B cell (primary cell): ENCODE measurements around the gene CXCL12. TPM values are rescaled to one million over a fixed set of nuclear protein-coding genes. Genes with fewer than 3 reads are reported as not detected.

Experiments
- ATAC-seq: fragments of 200-7000 bp; cut with Tn5 transposase; one replicate; pipeline ENCODE4 v1.10.0; 2021; ENCODE audit warnings: low read depth, mild to moderate bottlenecking, moderate number of reproducible peaks, moderate library complexity
- CTCF ChIA-PET: fragments of 350-600 bp; sonication (Branson Sonifier 250); formaldehyde crosslinking; loops from one replicate; lab custom pipeline; 2021; ENCODE audit warnings: antibody characterized with exemption, inconsistent platforms; lab: Charles Lee
- POLR2A ChIA-PET: fragments of 350-600 bp; sonication (Branson Sonifier 250); formaldehyde crosslinking; loops from one replicate; lab custom pipeline; 2021; ENCODE audit warnings: antibody characterized with exemption; lab: Charles Lee
- DNase-seq: peaks from one replicate; pipeline ENCODE4 v3.0.0; 2013
- H2AFZ ChIP-seq: 2 replicates; pipeline ENCODE4 v1.6.1; 2012; ENCODE audit warnings: mild to moderate bottlenecking, low read depth, low read length; ENCODE audit not compliant: insufficient read depth, poor library complexity, severe bottlenecking
- H3K27ac ChIP-seq, 2 donors: 1 replicate in 1 of 2; 2 replicates in 1 of 2; pipeline ENCODE4 v1.5.1; 2012 to 2013; ENCODE audit warnings: low read length in 2 of 2, mild to moderate bottlenecking in 2 of 2, moderate library complexity in 1 of 2
- H3K27me3 ChIP-seq, 4 experiments: fragments of 200-600 bp in 1 of 4; sonication (generic) in 1 of 4; replicated peaks in 1 of 4; 1 replicate in 2 of 4; 2 replicates in 2 of 4; pipeline versions ENCODE4 v1.6.1 to v1.7.0; 2013 to 2016; ENCODE audit warnings: low read length in 3 of 4, mild to moderate bottlenecking in 2 of 4, mixed read lengths in 1 of 4, moderate library complexity in 1 of 4; ENCODE audit not compliant: insufficient read depth in 4 of 4, control insufficient read depth in 3 of 4; ENCODE audit errors: control extremely low read depth in 1 of 4
- H3K36me3 ChIP-seq, 2 experiments: replicated peaks in 1 of 2; 1 replicate in 1 of 2; 2 replicates in 1 of 2; pipeline versions ENCODE4 v1.6.1 to v1.7.1; 2013; ENCODE audit warnings: low read length in 1 of 2; ENCODE audit not compliant: insufficient read depth in 2 of 2, control insufficient read depth in 1 of 2; ENCODE audit errors: control extremely low read depth in 1 of 2, extremely low read depth in 1 of 2
- H3K4me1 ChIP-seq, 2 donors: fragments of 200-600 bp in 1 of 2; sonication (generic) in 1 of 2; 1 replicate in 1 of 2; 2 replicates in 1 of 2; pipeline versions ENCODE4 v1.5.1 to v1.6.1; 2013 to 2017; ENCODE audit warnings: low read length in 2 of 2; ENCODE audit not compliant: control insufficient read depth in 2 of 2, insufficient read depth in 2 of 2
- H3K4me2 ChIP-seq: replicated peaks from 2 replicates; pipeline ENCODE3; 2012; ENCODE audit warnings: mild to moderate bottlenecking, low read depth, low read length; ENCODE audit not compliant: poor library complexity, severe bottlenecking
- H3K4me3 ChIP-seq, 5 experiments: fragments of 200-600 bp in 1 of 5; sonication (generic) in 1 of 5; 1 replicate in 3 of 5; 2 replicates in 2 of 5; pipeline versions ENCODE4 v1.5.1 to v1.7.0; 2011 to 2016; ENCODE audit warnings: low read length in 4 of 5, mild to moderate bottlenecking in 4 of 5, low read depth in 2 of 5, control low read depth in 1 of 5, moderate library complexity in 1 of 5; ENCODE audit not compliant: insufficient read depth in 1 of 5; ENCODE audit errors: control extremely low read depth in 1 of 5, extremely low read depth in 1 of 5
- H3K79me2 ChIP-seq: fragments of 200-600 bp; sonication (generic); one replicate; pipeline ENCODE4 v1.6.0; 2016; ENCODE audit warnings: low read length; ENCODE audit not compliant: control insufficient read depth, insufficient read depth
- H3K9ac ChIP-seq: fragments of 200-600 bp; sonication (generic); 2 replicates; pipeline ENCODE4 v1.6.1; 2017; ENCODE audit warnings: mild to moderate bottlenecking, low read length, moderate library complexity
- H3K9me3 ChIP-seq, 3 donors: one replicate each; pipeline versions ENCODE4 v1.6.1 to v1.7.1; 2013; ENCODE audit warnings: low read length in 2 of 3; ENCODE audit not compliant: control insufficient read depth in 2 of 3, insufficient read depth in 1 of 3; ENCODE audit errors: control extremely low read depth in 1 of 3
- H4K20me1 ChIP-seq: 2 replicates; pipeline ENCODE4 v1.6.0; 2012; ENCODE audit warnings: mild to moderate bottlenecking, low read length; ENCODE audit not compliant: insufficient read depth, control insufficient read depth, poor library complexity, severe bottlenecking
- H3K27ac Mint-ChIP-seq: one replicate; pipeline ENCODE4 v1.8.0; 2021; ENCODE audit warnings: mixed read lengths
- H3K27me3 Mint-ChIP-seq: one replicate; pipeline ENCODE4 v1.8.0; 2021; ENCODE audit warnings: mixed read lengths
- H3K4me1 Mint-ChIP-seq: one replicate; pipeline ENCODE4 v1.8.0; 2021; ENCODE audit warnings: mixed read lengths
- H3K4me3 Mint-ChIP-seq: one replicate; pipeline ENCODE4 v1.8.0; 2021; ENCODE audit warnings: mixed read lengths
- H3K9me3 Mint-ChIP-seq: one replicate; pipeline ENCODE4 v1.8.0; 2022; ENCODE audit warnings: mixed read lengths; ENCODE audit not compliant: insufficient read depth
- CTCF ChIP-seq: fragments of 200-600 bp; IDR thresholded peaks from one replicate; pipeline ENCODE4 v1.8.0; 2022; ENCODE audit warnings: antibody characterized with exemption, mild to moderate bottlenecking
- EZH2 ChIP-seq: IDR thresholded peaks from 2 replicates; pipeline ENCODE4 v1.6.1; 2012; ENCODE audit warnings: borderline replicate concordance, low read depth, mild to moderate bottlenecking, moderate library complexity, low read length; ENCODE audit not compliant: insufficient read depth, poor library complexity, severe bottlenecking
- WGBS: methylation state at CpG from one replicate; pipeline ENCODE4 v1.1.5; 2013; ENCODE audit warnings: missing lambda C conversion rate; ENCODE audit not compliant: insufficient coverage; 5-methylcytosine and 5-hydroxymethylcytosine counted together
- intact Hi-C: fragments of 100-400 bp; cut with micrococcal nuclease; formaldehyde crosslinking; loops from one replicate; pipeline ENCODE4 v1.10.0; 2022
- polyA plus RNA-seq: library from polyadenylated mRNA; depleted of rRNA; stranded (reverse); fragments of >200 nt; gene quantifications from 2 replicates; pipeline ENCODE4 v1.2.3, GENCODE V29; 2012
- total RNA-seq, 2 donors: library from RNA; stranded (reverse); fragments of 120-200 nt in 1 of 2; gene quantifications; 1 replicate in 1 of 2; 2 replicates in 1 of 2; pipeline versions ENCODE4 v1.2.3 to v1.2.4, GENCODE V29; 2013 to 2022

Gene CXCL12
- total and polyA plus RNA-seq, 2 donors (not counting 1 experiment from before 2014, with no cell fraction given), result not detected

- peaks cover 31% of the 10 kb centered on the region for H3K27me3 Mint-ChIP-seq
- peaks cover 0 to 28% (median 10%) of the 10 kb centered on the region in 4 experiments for H3K27me3 ChIP-seq
- WGBS, result 3% methylated on average over 34 of the region's 35 CpGs
Measured at GRCh38 chr10:44386546-44387052, 1.7 kb upstream of the CXCL12 start.

More at GRCh38 chr10:44386546-44387052, 1.7 kb upstream of the CXCL12 start:
- H3K4me3 ChIP-seq, result no peak overlapping the region
- ChIA-PET POLR2A (no interaction called here), CTCF (interaction anchor here (0.6 to 0.9 kb wide), 2 partner anchors 472 to 715 kb away, joined by 3 read pairs; no protein-coding TSS in a partner anchor)
- DNase-seq (no peak), ATAC-seq (no peak)
- H3K9ac ChIP-seq, result no peak overlapping the region
- Mint-ChIP-seq H3K9me3 (no peaks in the 10 kb centered on the region), H3K27ac (no peak overlapping the region), H3K4me3 (no peak overlapping the region), H3K4me1 (peaks cover 2% of the 10 kb centered on the region)
- H2AFZ ChIP-seq, result no peak overlapping the region
- H3K79me2 ChIP-seq, result no peaks in the 10 kb centered on the region
- H3K4me1 ChIP-seq, result no peaks in the 10 kb centered on the region
- H3K9me3 ChIP-seq, result peaks cover 0 to 11% (median 0%) of the 10 kb centered on the region in 3 donors
- no peaks in the 10 kb centered on the region for H4K20me1 ChIP-seq
- intact Hi-C loops, result loop anchor here (10.0 kb wide), 1 partner anchor 712 kb away; no protein-coding TSS in a partner anchor
- H3K4me2 ChIP-seq, result no peak overlapping the region
- TF ChIP-seq CTCF (no peak), EZH2 (no peak)
- no peaks in the 10 kb centered on the region for H3K36me3 ChIP-seq
- H3K27ac ChIP-seq, result no peak overlapping the region
